Right atrium auricular region (tissue), 2 donors: ENCODE measurements around the gene PLIN4. TPM values are rescaled to one million over a fixed set of nuclear protein-coding genes. Genes with fewer than 3 reads are reported as not detected.

Source experiments
- DNase-seq: peaks from one replicate; pipeline ENCODE4 v3.0.0-alpha.2; 2019; ENCODE audit warnings: low spot score
- H3K27ac ChIP-seq, 2 donors: fragments of 200-600 bp; sonication (generic); 1 replicate in 1 of 2; 2 replicates in 1 of 2; pipeline ENCODE4 v1.5.1; 2016 to 2019
- H3K27me3 ChIP-seq, 2 donors: fragments of 200-600 bp; sonication (generic); one replicate each; pipeline versions ENCODE4 v1.5.1 to v1.6.0; 2017 to 2019
- H3K36me3 ChIP-seq: fragments of 200-600 bp; sonication (generic); one replicate; pipeline ENCODE4 v1.5.1; 2016
- H3K4me1 ChIP-seq, 2 donors: fragments of 200-600 bp; sonication (generic); one replicate each; pipeline versions ENCODE4 v1.5.1 to v1.6.0; 2017 to 2019
- H3K4me3 ChIP-seq, 2 donors: fragments of 200-600 bp; sonication (generic); 1 replicate in 1 of 2; 2 replicates in 1 of 2; pipeline ENCODE4 v1.5.1; 2017 to 2019; ENCODE audit warnings: mild to moderate bottlenecking in 1 of 2, moderate library complexity in 1 of 2
- H3K9me3 ChIP-seq, 2 donors: fragments of 200-600 bp; sonication (generic); one replicate each; pipeline ENCODE4 v1.5.1; 2019
- total RNA-seq, 2 donors: library from RNA; depleted of rRNA; stranded (reverse); fragments of >200 nt; gene quantifications; one replicate each; pipeline ENCODE4 v1.1.0, GENCODE V29; 2016
- TF ChIP-seq, protein P1 (sequence below), 2 donors: fragments of 200-600 bp; sonication (generic); IDR thresholded peaks; one replicate each; pipeline ENCODE4 v1.5.1; 2019; ENCODE audit warnings: antibody characterized with exemption in 2 of 2

PLIN4 gene
- total RNA-seq, 2 donors from 2014 or later = 104 to 156 TPM

DNA sequence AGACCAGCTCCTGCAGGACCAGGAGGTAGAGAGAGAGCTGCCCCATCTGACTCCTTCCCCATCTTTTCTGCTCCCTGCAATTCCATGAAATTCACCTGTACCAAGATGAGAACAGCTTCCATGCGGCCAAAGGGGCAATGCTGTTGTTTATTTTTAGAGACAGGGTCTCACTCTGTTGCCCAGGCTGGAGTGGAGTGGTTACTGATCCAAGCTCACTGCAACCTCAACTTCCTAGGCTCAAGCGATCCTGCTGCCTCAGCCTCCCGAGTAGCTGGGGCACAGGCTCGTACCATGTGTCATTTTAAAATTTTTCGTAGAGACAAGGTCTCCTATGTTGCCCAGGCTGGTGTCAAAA lies 3.6 kb upstream of the PLIN4 start:
- DNase-seq = no peak
- H3K27ac ChIP-seq = no peak overlapping the region
- H3K36me3 ChIP-seq = no peaks in the 10 kb centered on the region
- H3K4me1 ChIP-seq = peaks cover 0 to 20% of the 10 kb centered on the region in 2 donors
- TF ChIP-seq, protein P1, sequence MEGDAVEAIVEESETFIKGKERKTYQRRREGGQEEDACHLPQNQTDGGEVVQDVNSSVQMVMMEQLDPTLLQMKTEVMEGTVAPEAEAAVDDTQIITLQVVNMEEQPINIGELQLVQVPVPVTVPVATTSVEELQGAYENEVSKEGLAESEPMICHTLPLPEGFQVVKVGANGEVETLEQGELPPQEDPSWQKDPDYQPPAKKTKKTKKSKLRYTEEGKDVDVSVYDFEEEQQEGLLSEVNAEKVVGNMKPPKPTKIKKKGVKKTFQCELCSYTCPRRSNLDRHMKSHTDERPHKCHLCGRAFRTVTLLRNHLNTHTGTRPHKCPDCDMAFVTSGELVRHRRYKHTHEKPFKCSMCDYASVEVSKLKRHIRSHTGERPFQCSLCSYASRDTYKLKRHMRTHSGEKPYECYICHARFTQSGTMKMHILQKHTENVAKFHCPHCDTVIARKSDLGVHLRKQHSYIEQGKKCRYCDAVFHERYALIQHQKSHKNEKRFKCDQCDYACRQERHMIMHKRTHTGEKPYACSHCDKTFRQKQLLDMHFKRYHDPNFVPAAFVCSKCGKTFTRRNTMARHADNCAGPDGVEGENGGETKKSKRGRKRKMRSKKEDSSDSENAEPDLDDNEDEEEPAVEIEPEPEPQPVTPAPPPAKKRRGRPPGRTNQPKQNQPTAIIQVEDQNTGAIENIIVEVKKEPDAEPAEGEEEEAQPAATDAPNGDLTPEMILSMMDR (IDR thresholded peaks at IDR 0.05) = no peak
- H3K4me3 ChIP-seq = no peak overlapping the region
- H3K27me3 ChIP-seq = no peaks in the 10 kb centered on the region
- no peaks in the 10 kb centered on the region for H3K9me3 ChIP-seq

DNA sequence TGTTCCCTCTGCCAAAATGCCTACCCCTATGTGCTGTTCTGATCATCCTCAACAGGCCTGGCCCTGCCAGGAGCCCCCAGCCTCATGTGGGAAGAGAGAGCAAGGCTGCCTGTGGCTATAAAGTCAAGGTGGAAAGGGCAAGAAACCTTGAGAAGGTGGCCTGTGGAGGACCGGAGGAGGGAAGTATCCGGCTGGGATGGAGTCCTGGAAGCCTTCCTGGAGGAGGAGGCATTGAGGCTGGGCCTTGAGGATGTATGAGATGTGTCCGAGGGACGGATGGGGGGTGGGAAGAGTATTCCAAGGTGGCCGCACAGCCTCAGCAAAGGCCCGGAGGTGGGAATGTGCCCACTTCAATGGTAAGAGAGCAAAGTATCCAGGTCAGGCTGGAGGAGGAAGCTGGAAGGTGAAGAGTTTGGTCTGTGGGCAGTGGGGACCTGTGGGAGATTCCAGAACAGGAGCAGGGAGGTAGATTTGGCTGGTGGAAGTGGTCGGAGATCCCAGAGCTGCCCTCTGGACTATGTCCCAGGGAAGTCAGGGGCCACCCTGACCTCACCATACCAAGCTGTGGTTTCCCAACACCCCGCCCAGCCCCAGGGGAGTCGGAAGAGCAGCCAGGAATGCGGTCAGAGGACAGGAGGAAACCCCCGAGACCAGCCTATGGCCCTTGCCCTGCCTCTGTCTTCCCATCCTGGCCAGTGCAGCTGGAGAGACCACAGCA lies 3.0 kb upstream of the PLIN4 start:
- Histone ChIP-seq H3K27me3 (no peaks in the 10 kb centered on the region), H3K27ac (peak overlapping the region in 1 of 2 donors; percentile 39), H3K36me3 (peaks cover 2% of the 10 kb centered on the region), H3K9me3 (no peaks in the 10 kb centered on the region), H3K4me1 (peaks cover 0 to 24% of the 10 kb centered on the region in 2 donors), H3K4me3 (no peak overlapping the region)
- no peak for DNase-seq
- TF ChIP-seq, protein P1 (IDR thresholded peaks at IDR 0.05) = no peak

DNA sequence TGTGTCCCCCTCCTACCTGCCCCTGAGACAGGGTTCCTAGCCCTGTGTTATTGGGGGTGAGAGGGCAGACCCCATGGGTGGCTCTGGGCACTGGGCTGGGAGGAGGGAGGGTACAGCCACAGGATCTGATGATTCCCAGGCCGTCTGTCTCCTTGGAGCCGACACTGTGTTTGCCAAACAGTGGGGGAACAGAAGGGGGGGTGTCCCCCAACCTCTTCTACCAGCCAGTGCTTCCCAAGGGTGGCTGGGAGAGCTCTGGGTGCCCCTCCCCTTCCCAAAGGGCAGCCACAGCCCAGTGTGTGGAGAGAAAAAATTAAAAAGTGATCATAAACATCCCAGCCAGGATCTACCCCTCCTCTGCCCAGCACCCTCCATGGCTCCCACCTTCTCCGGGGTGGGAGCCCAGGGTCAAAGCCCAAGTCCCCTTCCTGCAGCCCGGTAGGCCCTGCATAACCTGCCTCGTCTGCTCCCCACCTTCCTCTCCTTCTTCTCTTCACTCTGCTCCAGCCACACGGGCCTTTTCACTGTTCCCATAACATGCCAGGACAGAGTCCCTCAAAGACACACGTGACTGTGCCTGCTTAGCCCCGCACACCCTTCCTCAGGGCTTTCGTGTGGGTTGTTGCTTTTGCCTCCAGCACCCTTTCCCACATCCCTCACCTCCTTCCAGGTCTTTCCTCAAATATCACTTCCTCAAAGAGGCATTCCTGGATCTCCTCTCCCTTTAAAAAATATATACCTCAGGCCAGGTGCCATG lies 1.4 kb upstream of the PLIN4 start:
- Histone ChIP-seq H3K27me3 (no peaks in the 10 kb centered on the region), H3K27ac (peak overlapping the region; percentile 84 to 95), H3K9me3 (no peaks in the 10 kb centered on the region), H3K4me3 (no peak overlapping the region), H3K4me1 (peaks cover 0 to 32% of the 10 kb centered on the region in 2 donors), H3K36me3 (peaks cover 12% of the 10 kb centered on the region)
- TF ChIP-seq, protein P1 (IDR thresholded peaks at IDR 0.05) = no peak
- no peak for DNase-seq

DNA sequence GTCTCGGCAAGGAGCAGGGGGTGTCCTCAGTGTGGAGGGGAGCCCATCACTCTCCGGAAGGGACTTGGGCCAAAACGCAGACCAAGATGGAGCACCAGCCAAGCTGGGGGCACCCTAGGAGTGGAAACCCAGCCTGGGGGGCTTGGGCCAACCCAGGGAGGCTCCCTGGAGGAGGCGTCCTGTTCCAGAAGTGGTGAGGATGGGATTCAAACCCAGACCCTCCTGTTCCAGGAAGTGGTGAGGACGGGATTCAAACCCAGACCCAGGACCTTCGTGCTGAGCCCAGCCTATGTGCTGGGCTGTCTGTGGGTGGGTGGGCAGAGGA lies 848 bp upstream of the PLIN4 start:
- Histone ChIP-seq H3K4me1 (peaks cover 0 to 32% of the 10 kb centered on the region in 2 donors), H3K36me3 (peaks cover 18% of the 10 kb centered on the region), H3K27me3 (no peaks in the 10 kb centered on the region), H3K9me3 (no peaks in the 10 kb centered on the region), H3K4me3 (no peak overlapping the region), H3K27ac (peak overlapping the region; percentile 84 to 95)
- TF ChIP-seq, protein P1 (IDR thresholded peaks at IDR 0.05) = no peak
- DNase-seq = no peak

GRCh38 chr19:4517451-4518057 lies 732 bp downstream of the PLIN4 start:
- Histone ChIP-seq H3K9me3 (no peaks in the 10 kb centered on the region), H3K36me3 (peaks cover 29% of the 10 kb centered on the region), H3K27me3 (no peaks in the 10 kb centered on the region), H3K4me1 (peaks cover 0 to 32% of the 10 kb centered on the region in 2 donors), H3K4me3 (peak overlapping the region; percentile 55 to 66), H3K27ac (peak overlapping the region; percentile 85 to 95)
- TF ChIP-seq, protein P1 (IDR thresholded peaks at IDR 0.05) = no peak
- DNase-seq = no peak
